ENCODE data around the gene STARD3NL.

- TF ChIP-seq EP300 (IDR thresholded peaks at IDR 0.05) (no peak), POLR2A (IDR thresholded peaks at IDR 0.05) (no peak), CTCF (IDR thresholded peaks at IDR 0.05) (no peak)
These were observed 21.7 kb downstream of the STARD3NL start for GRCh38 chr7:38199782-38200181.
